ENCODE results near the gene C6. TPM values are rescaled to one million over a fixed set of nuclear protein-coding genes. Genes with fewer than 3 reads are reported as not detected.

The C6 gene
- total RNA-seq, 1 donor from 2014 or later = not detected

DNA sequence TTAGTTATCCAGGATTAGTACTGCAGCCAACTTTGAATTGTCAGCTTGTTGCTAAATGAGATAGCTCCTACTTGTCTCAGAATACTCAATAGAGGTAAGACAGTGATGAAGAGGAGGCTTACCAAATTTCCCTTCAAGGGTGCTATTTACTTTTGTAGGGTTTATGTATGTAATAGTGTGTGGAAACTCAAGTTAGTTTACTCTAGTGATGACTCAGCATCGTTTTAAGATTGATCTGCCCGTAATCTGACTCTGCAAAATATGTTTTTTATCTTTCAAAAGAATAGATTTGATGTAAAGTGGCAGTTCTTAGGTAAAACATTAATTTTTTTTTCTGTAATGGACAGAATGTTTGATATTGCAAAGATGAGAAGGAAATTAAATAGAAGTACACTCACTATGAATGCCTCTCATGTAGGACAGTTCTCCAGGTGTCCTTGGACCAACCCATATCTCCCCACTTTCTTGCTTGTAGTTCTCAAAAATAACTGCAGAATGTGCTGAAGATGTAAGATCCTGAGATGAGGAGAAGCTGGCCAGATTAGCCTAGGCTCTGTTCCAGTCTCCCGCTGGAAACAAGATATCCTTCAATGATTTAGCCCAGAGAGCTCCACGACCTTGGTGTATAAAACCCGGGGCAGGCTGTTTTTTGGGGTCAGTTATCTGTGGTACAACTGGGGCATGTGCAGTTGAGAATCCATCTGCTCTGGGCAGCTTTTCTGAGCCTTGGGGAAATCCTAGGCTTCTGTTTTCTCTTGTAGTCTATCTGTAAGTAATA is 117.8 kb downstream of the C6 start:
- Histone ChIP-seq H3K9ac (no peak overlapping the region), H3K9me3 (ENCODE audit: low read depth) (peaks cover 6% of the 10 kb centered on the region), H3K4me1 (no peaks in the 10 kb centered on the region), H3F3A (ENCODE audit: low read depth) (peaks cover 9% of the 10 kb centered on the region), H3K27ac (no peak overlapping the region), H3K36me3 (no peaks in the 10 kb centered on the region), H3K27me3 (no peaks in the 10 kb centered on the region), H3K79me2 (ENCODE audit: low read depth) (no peaks in the 10 kb centered on the region), H3K4me2 (no peak overlapping the region), H3K4me3 (no peak overlapping the region), H2AFZ (replicated peaks) (no peak overlapping the region), H4K20me1 (ENCODE audit: low read depth) (no peaks in the 10 kb centered on the region)
- H3K27me3 Mint-ChIP-seq (ENCODE audit: insufficient read depth, low read depth) = peaks cover 2% of the 10 kb centered on the region
- no peak overlapping the region for H3K4me3 Mint-ChIP-seq
- no peak for DNase-seq (ENCODE audit: low spot score)
- no peak overlapping the region for H3K27ac Mint-ChIP-seq
- H3K4me1 Mint-ChIP-seq = peaks cover 3% of the 10 kb centered on the region
- TF ChIP-seq EZH2phosphoT487 (IDR thresholded peaks at IDR 0.05) (no peak), EZH2 (IDR thresholded peaks at IDR 0.05) (no peak)
- TF ChIP-seq, protein P1, sequence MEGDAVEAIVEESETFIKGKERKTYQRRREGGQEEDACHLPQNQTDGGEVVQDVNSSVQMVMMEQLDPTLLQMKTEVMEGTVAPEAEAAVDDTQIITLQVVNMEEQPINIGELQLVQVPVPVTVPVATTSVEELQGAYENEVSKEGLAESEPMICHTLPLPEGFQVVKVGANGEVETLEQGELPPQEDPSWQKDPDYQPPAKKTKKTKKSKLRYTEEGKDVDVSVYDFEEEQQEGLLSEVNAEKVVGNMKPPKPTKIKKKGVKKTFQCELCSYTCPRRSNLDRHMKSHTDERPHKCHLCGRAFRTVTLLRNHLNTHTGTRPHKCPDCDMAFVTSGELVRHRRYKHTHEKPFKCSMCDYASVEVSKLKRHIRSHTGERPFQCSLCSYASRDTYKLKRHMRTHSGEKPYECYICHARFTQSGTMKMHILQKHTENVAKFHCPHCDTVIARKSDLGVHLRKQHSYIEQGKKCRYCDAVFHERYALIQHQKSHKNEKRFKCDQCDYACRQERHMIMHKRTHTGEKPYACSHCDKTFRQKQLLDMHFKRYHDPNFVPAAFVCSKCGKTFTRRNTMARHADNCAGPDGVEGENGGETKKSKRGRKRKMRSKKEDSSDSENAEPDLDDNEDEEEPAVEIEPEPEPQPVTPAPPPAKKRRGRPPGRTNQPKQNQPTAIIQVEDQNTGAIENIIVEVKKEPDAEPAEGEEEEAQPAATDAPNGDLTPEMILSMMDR (IDR thresholded peaks at IDR 0.05) = no peak
- H3K36me3 Mint-ChIP-seq = peaks cover 3% of the 10 kb centered on the region
- H3K9me3 Mint-ChIP-seq = peaks cover 14% of the 10 kb centered on the region

- Mint-ChIP-seq H3K36me3 (peaks cover 3% of the 10 kb centered on the region), H3K4me1 (peaks cover 3% of the 10 kb centered on the region), H3K27ac (no peak overlapping the region), H3K9me3 (peaks cover 14% of the 10 kb centered on the region), H3K27me3 (ENCODE audit: insufficient read depth, low read depth) (peaks cover 2% of the 10 kb centered on the region), H3K4me3 (no peak overlapping the region)
- TF ChIP-seq EZH2phosphoT487 (IDR thresholded peaks at IDR 0.05) = no peak
- TF ChIP-seq EZH2 (IDR thresholded peaks at IDR 0.05) = no peak
- TF ChIP-seq, protein P1 (IDR thresholded peaks at IDR 0.05) = no peak
- no peaks in the 10 kb centered on the region for H4K20me1 ChIP-seq (ENCODE audit: low read depth)
- H3K9ac ChIP-seq = no peak overlapping the region
- H3K4me2 ChIP-seq = no peak overlapping the region
- H3K27ac ChIP-seq = no peak overlapping the region
- no peaks in the 10 kb centered on the region for H3K27me3 ChIP-seq
- peaks cover 9% of the 10 kb centered on the region for H3F3A ChIP-seq (ENCODE audit: low read depth)
- peaks cover 6% of the 10 kb centered on the region for H3K9me3 ChIP-seq (ENCODE audit: low read depth)
- H2AFZ ChIP-seq (replicated peaks) = no peak overlapping the region
- no peak overlapping the region for H3K4me3 ChIP-seq
- H3K79me2 ChIP-seq (ENCODE audit: low read depth) = no peaks in the 10 kb centered on the region
- DNase-seq (ENCODE audit: low spot score) = no peak
- H3K4me1 ChIP-seq = no peaks in the 10 kb centered on the region
- H3K36me3 ChIP-seq = no peaks in the 10 kb centered on the region
Measured at GRCh38 chr5:41094871-41095270, 118.5 kb downstream of the C6 start.

- no peak for DNase-seq (ENCODE audit: low spot score)
- peaks cover 14% of the 10 kb centered on the region for H3K9me3 Mint-ChIP-seq
- Histone ChIP-seq H3K9ac (no peak overlapping the region), H3K4me3 (no peak overlapping the region), H4K20me1 (ENCODE audit: low read depth) (no peaks in the 10 kb centered on the region), H3K36me3 (no peaks in the 10 kb centered on the region), H3K27me3 (no peaks in the 10 kb centered on the region), H2AFZ (replicated peaks) (no peak overlapping the region), H3K9me3 (ENCODE audit: low read depth) (peaks cover 6% of the 10 kb centered on the region), H3K27ac (no peak overlapping the region), H3K4me1 (no peaks in the 10 kb centered on the region), H3F3A (ENCODE audit: low read depth) (peaks cover 9% of the 10 kb centered on the region), H3K79me2 (ENCODE audit: low read depth) (no peaks in the 10 kb centered on the region), H3K4me2 (no peak overlapping the region)
- H3K4me3 Mint-ChIP-seq = no peak overlapping the region
- peaks cover 3% of the 10 kb centered on the region for H3K36me3 Mint-ChIP-seq
- no peak overlapping the region for H3K27ac Mint-ChIP-seq
- TF ChIP-seq, protein P1 (IDR thresholded peaks at IDR 0.05) = no peak
- no peak for TF ChIP-seq EZH2phosphoT487 (IDR thresholded peaks at IDR 0.05)
- peaks cover 2% of the 10 kb centered on the region for H3K27me3 Mint-ChIP-seq (ENCODE audit: insufficient read depth, low read depth)
- H3K4me1 Mint-ChIP-seq = peaks cover 3% of the 10 kb centered on the region
Measured at GRCh38 chr5:41093803-41094202, 119.5 kb downstream of the C6 start.

Other genes with a start within 250 kb of the C6 start
- not detected in 2 replicates for gene MROH2B, start 142.2 kb downstream of the C6 start, total RNA-seq (ENCODE audit: low replicate concordance)